Activated CD4-positive, alpha-beta T cell treated with anti-CD3 and anti-CD28 coated beads for 1 hour (primary cell): ENCODE measurements around the gene DNHD1.
A peak's percentile ranks its signal among the peaks of the same experiment; 100 is the strongest.

Experiments
- DNase-seq: peaks from one replicate; pipeline ENCODE4 v3.0.0-alpha.2; 2020

The DNHD1 gene

GRCh38 chr11:6497069-6497839 is at the start of gene DNHD1:
TSS of gene DNHD1 (plus strand) at chr11:6497280. CDS start at chr11:6498216, 936 bp downstream.
- DNase-seq, result no peak

GRCh38 chr11:6448574-6448973 is 48.5 kb upstream of the DNHD1 start:
- no peak for DNase-seq

- DNase-seq, result no peak
Measured at GRCh38 chr11:6452219-6452618, 44.9 kb upstream of the DNHD1 start.

DNA sequence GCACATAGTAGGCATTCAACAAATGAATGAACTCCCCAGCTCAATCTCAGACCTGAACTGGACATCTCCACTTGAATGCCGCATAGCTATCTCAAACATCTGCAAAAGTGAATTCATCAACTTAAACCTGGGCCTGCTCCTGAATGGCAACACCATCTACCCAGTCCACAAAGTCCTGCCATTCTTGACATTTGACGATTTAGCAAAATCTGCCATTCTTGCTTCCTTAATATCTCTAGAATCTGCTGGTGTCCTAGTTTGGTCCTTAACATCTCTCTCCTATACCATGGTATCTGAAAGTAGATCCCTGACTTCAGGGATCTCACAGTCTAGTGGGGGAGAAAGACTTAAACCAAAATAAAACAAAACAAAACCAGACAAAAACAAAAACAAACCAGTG is 43.9 kb upstream of the DNHD1 start:
- no peak for DNase-seq

DNA sequence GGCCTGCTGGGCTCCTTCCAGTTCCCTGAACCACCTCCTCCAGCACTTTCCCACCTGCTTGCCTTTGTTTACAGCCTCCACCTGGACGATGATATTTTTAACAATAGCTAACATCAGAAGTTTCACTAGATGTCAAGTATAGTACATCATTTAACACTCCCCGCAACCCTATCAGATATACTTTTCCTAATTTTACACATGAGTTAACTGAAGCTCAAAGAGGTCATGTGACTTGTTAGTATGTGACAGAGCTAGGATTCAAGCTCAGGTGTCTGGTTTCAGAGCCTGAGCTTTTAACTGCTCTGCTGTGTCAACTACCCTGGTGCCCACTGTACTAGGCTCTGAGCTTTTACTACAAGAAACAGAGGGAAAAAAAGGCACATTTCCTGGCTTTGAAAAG is 42.0 kb upstream of the DNHD1 start:
- no peak for DNase-seq

- no peak for DNase-seq
Measured at GRCh38 chr11:6456361-6457073, 40.6 kb upstream of the DNHD1 start.

DNA sequence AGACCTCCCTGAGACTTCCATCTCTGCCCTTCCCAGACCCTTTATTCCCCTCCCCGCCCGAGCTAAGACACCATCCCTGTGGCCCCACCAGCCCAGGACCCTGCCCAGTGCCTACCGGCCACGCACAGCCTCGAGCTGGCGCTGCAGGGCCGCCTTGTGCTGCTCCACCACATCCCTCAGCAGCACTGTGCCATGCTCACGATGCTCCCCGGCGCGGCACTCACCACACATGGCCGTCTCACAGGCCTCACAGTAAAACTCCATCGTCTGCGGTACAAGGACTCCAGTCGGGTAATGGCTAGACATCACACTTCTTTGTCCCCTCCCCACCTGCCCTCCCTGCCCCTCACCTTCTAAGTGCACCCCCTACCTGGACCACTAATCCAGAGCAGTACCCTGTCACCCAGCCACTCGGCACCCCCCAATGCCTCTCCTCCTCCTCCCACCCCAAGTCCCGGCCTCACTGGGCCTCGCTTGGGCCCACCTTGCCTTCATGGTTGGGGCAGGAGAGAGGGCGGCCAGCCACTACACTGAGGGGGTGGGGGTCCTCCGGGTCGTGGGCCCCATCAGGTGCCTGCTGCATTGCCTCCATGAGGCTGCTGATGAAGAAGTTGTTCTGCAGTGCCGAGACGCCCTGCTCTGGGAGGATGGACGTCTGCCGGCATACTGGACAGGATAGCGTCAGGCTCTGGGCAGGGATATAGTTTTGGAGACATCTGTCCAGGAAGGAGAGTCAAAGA is 39.3 kb upstream of the DNHD1 start:
- no peak for DNase-seq

GRCh38 chr11:6458352-6459098 is 38.6 kb upstream of the DNHD1 start:
- no peak for DNase-seq

GRCh38 chr11:6459099-6459450 is 38.0 kb upstream of the DNHD1 start:
- no peak for DNase-seq

GRCh38 chr11:6468712-6469495 is 28.2 kb upstream of the DNHD1 start:
- no peak for DNase-seq

- no peak for DNase-seq
Measured at GRCh38 chr11:6469599-6469998, 27.5 kb upstream of the DNHD1 start.

GRCh38 chr11:6472934-6473333 is 24.1 kb upstream of the DNHD1 start:
- no peak for DNase-seq

- peak; percentile 54 for DNase-seq
Measured at GRCh38 chr11:6473451-6474412, 23.3 kb upstream of the DNHD1 start, which contains the start of gene TRIM3. TSS of gene TRIM3 (minus strand) at chr11:6473941. CDS start at chr11:6465695, 8,246 bp downstream.

DNA sequence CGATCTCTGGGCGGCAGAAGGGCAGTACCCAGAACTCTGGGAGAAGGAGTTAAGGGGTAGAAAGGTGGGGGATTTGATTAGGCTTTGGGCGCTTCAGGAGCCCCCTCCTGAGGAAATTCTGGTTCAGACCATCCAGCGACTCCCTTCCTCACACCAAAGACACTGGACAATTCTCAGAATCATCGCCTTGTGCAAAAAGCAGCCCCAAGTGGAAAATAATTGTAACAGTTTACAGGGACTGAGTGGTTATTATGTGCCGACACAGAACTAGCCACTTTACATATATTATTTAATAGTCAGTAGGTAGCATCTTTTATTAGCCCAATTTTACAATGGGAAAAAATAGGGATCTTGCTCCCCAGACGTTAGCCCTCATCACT is 22.7 kb upstream of the DNHD1 start:
- no peak for DNase-seq

DNA sequence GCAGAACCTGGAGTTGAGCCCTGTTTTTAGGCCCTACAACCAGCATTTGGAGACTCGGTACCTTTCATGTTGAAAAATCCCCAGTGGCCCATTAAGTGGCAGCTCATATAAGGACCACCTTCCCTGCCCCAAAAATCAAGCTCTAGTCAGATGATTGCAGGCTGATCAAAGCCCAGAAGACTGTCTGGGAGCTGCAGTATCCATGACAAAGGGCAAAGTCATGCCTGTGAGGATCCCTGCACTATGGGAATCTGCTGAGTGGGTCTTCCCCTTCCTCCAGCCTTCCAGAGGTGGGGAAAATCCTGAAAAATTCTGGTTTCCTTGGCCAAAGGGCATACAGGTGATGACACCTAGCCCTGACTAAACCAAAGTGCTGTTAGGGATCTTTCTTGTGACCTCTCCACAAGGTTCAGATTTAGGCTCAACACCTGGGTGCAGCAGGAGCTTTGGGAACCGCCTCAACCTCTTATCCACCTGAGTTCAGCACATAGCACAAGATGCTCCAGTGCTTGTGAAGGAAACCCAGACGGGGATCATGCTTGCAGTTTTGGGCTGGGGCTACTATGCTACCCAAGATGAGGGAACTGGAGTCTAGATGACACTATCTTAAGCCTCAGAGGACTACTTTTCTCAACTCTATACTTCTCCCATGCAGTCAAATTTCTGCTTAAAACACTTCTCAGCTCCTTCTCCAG is 22.1 kb upstream of the DNHD1 start:
- DNase-seq, result no peak

DNA sequence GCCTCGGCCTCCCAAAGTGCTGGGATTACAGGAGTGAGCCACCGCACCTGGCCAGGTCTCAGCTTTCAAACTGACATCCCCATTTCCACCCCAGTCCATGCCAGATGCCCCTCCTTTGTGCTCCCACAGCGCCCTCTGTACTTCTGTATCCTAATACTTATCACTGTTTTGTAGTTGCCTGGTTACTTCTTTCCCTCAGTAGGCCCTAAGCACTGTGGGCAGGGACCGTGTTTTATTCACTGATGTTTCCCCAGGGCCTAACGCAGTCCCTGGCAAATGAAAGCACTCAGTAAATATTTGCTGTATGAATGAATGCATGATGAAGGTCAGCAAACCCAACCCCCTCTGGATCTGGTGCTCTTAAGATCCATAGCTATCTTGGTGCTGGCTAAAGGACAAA is 21.1 kb upstream of the DNHD1 start:
- DNase-seq, result no peak

DNA sequence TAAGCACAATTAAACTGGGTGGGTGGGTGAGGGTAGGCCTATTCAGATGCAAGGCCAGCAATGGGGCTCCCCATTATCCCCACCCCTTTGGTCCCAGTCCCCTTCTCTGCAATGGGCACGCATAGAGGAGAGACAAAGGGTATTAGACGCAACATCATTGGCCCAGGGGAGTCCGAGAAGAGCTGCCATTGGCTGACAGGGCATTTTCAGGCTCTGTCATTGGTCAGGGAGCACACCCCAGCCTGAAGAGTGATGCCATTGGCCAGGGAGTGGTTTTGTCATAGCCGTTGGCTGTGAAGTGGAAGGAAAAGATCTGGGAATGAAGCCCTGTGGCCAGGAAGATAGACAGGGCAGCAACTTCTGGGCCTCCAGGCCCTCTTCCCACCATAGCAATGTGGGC is 20.5 kb upstream of the DNHD1 start:
- no peak for DNase-seq

DNA sequence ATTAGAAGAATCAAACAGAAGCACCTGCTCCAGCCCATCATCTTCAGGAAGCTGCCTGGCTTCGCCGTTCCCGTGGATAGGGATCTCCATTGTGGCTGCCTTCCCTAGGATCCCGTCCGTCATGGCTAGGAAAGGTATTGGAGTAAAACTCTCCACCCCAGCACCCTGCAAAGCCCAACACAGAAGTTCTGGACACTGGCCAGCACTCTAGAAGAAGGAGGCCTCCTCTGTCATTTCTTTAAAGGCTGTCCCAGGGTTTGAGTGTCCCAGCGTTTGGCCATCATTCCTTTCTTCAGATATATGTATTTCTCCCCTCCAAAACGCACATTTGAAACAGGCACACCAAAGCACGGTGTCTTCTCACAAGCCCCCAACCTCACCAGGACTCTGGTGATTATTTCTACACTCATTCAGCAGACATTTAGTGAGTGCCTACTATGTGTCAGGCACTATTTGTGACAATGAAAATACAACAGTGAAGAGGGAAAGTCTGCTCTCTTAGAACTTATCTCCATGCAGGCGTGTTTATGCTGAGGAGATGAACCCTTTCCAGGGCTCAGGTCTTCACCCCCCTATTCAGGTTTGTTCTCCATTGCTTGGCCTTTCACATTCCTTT is 16.7 kb upstream of the DNHD1 start:
- DNase-seq, result no peak

DNA sequence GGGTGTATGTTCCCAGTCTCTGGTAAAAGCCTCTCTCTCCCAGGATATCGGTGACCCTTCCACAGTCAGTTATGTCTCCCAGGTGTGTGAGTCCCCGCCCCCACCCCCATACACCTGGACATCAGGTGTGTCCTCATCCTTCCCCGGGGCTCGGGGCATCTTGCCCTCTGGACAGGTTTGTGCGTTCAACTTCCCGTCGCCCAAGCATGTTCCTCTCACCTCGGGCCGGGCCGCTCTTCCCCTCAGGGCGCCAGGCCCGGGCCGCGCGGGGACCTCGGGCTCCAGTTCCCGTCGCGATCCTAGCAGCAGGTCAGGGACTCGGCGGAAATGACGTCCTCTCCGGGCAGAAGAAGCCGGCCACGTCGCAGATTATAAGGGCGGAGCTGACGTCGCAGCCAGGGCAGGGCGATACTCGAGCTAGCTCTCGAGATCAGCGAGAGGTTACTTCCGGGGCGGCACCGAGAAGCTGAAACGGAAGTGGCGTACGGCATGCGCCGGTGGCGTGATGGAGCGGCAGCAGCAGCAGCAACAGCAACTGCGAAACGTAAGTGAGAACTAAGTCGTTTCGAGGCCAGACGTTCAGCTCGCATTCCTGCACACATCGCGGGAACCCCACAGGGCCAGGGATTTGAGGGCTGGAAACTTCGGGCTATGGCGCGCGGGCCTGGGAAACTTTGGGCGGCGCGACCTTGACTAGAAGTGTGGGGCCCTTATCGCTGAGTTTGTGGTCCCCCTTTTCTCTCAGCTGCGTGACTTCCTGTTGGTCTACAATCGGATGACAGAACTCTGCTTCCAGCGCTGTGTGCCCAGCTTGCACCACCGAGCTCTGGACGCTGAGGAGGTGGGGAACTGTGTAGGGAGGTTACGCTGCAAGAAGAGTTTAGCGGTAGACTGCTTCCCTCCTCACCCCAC is 15.8 kb upstream of the DNHD1 start, which contains the start of the genes ARFIP2 and TIMM10B:
TSS of gene ARFIP2 (minus strand) at position 320 of the 912 bp plus-strand sequence. CDS start 910 bp downstream, outside the sequence.
TSS of gene TIMM10B (plus strand) at position 490 of the 912 bp plus-strand sequence. CDS start at position 506, 16 bp downstream.
- peak; percentile 94 for DNase-seq
